Esophagus squamous epithelium (tissue), 4 donors: ENCODE measurements around the gene VCL.

Source experiments
- POLR2A ChIP-seq, 4 donors: fragments of 450-650 bp; IDR thresholded peaks; one replicate each; pipeline ENCODE4 v1.6.1; 2017; ENCODE audit warnings: antibody characterized with exemption in 4 of 4, mild to moderate bottlenecking in 4 of 4, moderate library complexity in 3 of 4
- TF ChIP-seq, protein P1 (sequence below), 6 experiments: fragments of 450-650 bp in 4 of 6; fragments of 200-600 bp in 2 of 6; sonication (generic) in 2 of 6; IDR thresholded peaks; one replicate each; pipeline ENCODE4 v1.5.1; 2016 to 2019; ENCODE audit warnings: antibody characterized with exemption in 6 of 6, mild to moderate bottlenecking in 4 of 6, moderate library complexity in 4 of 6

DNA sequence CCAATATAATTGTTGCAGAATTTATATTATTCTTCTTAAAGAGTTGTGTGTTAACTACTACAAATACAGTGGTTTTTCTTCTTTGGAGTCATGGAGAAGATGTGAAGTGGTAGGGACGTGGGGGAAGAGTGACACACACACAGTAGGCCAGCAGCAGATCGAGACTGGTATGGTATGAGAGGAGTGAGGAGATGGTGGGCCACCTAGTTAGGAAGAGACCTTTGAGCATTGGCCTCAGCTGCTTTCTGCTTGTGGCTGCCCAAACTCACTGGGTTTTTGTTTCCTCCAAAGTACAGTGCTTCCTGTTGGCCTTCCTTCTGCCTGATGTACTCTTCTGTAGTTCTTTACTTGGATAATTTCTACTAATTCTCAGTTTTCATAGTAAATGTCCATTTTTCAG lies 14.6 kb downstream of the VCL start:
- TF ChIP-seq POLR2A (IDR thresholded peaks at IDR 0.05), result no peak
- TF ChIP-seq, protein P1, sequence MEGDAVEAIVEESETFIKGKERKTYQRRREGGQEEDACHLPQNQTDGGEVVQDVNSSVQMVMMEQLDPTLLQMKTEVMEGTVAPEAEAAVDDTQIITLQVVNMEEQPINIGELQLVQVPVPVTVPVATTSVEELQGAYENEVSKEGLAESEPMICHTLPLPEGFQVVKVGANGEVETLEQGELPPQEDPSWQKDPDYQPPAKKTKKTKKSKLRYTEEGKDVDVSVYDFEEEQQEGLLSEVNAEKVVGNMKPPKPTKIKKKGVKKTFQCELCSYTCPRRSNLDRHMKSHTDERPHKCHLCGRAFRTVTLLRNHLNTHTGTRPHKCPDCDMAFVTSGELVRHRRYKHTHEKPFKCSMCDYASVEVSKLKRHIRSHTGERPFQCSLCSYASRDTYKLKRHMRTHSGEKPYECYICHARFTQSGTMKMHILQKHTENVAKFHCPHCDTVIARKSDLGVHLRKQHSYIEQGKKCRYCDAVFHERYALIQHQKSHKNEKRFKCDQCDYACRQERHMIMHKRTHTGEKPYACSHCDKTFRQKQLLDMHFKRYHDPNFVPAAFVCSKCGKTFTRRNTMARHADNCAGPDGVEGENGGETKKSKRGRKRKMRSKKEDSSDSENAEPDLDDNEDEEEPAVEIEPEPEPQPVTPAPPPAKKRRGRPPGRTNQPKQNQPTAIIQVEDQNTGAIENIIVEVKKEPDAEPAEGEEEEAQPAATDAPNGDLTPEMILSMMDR (IDR thresholded peaks at IDR 0.05), result no peak
